SH-SY5Y (cell line): Measurements from ENCODE around the gene DNER.

Experiments used
- GATA2 ChIP-seq: IDR thresholded peaks from 2 replicates; pipeline ENCODE4 v1.6.1; 2011; ENCODE audit warnings: mild to moderate bottlenecking, low read depth, low read length
- GATA3 ChIP-seq: IDR thresholded peaks from 2 replicates; pipeline ENCODE4 v1.6.1; 2011; ENCODE audit warnings: low read depth, mild to moderate bottlenecking, low read length, moderate library complexity

Gene DNER

DNA sequence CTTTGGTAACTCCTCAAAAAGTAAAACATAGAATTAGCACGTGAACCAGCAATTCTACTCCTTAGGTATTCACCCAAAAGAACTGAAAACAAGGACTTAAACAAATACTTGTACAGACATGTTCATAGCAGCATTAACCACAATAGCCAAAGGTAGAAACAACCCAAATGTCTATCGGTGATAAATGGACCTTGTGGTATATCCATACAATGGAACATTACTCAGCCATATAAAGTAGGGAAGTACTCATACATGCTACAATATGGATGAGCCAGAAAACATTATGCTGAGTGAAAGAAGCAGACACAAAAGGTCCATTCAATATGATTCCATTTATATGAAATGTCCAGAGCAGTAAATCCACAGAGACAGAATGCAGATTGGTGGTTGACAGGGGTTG lies 182.8 kb downstream of the DNER start:
- no peak for TF ChIP-seq GATA3
- TF ChIP-seq GATA2 = no peak

DNA sequence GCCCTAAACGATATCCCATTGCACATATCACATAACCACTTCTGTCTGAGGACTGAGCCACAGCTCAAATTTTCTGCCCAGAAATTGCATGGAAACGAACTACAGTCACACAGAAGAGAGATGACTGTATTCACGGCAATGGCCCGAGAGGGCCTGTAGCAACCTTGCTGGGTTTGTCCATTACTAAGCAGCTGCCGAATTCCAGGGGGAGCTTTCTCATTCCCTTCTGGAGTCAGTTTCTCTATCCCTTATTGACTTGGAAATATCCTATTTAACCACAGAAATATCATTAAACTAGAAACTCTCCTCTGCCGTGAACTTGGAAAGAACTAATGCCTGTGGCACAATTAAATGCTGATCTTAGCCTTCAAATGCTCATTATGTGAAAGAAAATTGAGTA lies 183.9 kb downstream of the DNER start:
- TF ChIP-seq GATA3 (no peak), GATA2 (no peak)

DNA sequence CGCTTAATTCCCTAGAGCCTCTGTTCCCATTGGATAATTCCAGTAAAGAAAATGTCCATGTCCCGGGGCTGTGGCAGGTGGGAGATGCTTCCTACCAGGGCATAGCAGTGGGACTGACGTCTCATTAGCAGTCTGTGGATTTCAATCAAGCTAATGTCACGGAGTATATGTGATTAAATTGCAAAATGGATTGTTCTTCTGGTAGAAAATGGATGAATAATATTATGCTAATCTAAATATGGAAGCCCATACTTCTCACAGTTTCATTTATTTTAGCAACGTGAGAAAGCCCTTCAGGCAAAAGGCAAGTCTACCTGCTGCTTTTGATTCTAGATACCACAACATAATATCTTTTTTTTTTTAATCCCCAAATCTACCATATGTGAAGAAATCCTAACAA lies 185.5 kb downstream of the DNER start:
- TF ChIP-seq GATA3 (no peak), GATA2 (no peak)

DNA sequence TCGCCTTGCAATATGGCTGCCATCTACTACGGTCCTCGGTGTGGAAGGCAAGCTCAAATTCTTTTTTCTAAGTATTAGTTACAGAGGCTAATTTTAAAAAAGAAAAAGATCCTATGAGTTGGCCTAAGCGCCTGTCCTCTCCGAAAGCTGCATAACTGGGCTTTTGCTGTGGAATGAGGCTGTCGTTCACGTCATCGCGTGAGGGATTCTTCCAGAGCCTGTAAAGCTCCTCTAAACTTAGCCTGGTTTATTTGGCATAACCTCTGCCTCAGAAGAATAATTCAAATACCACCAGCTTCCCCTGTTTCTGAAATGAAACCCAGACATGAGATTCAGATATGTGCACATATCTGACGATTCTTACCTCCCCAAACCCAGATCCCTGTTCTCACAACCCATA lies 187.4 kb downstream of the DNER start:
- TF ChIP-seq GATA3 (no peak), GATA2 (no peak)

DNA sequence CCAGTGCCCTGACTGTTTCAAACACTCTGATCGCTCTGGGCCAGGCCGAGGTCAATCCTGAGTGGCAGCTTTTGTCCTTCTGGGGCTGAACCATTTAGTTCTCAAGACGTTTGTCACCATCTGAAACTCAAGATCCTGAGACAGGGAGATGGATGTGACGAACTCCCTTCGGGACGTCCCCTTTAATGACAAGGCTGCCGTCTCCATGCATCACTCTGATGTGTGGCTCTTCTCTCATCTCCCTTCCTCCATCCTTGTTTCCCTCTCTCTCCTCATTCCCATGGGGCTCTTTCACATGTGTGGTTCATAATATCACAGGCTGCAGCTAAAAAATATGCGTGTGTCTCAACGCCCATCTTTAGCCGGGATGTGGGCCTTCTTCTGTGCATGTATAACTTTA lies 189.6 kb downstream of the DNER start:
- TF ChIP-seq GATA3 = no peak
- TF ChIP-seq GATA2 = no peak

DNA sequence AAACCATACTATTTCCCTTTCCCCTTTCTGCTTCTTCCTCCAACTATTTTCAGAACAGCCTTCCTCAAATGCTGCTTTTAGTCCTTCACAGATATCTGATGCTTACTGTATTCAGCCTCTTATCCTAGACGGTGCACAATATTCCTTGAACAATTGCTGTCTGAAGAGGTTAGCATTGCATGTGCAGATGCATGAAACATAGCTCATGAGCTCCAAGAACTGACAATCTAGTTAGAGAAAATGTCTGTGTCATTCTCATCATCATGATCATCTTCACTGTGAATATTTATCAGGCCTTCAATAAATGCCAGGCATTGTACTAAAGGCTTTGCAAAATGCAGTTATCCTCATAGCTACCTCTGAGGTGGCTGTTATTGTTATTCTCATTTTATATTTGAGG lies 190.7 kb downstream of the DNER start:
- TF ChIP-seq GATA2 = no peak

DNA sequence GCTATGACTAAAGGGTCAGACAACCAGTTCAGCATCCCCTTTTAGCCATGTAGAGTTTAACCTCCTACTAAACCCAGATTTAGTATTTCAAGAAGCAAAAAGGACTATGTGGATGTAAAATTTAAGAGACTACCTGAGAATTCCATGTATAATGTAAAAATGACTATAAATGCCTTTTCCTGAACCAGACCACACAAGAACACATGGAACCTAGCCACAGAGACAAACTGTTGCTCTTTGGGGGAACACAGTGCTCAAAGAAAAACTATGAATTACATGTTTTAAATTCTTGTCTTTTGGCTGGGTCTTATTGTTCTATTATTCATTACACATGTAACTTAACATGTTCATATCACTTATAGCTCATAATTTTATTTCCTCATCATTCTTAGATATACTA lies 192.8 kb downstream of the DNER start:
- TF ChIP-seq GATA3 = no peak
- TF ChIP-seq GATA2 = no peak

DNA sequence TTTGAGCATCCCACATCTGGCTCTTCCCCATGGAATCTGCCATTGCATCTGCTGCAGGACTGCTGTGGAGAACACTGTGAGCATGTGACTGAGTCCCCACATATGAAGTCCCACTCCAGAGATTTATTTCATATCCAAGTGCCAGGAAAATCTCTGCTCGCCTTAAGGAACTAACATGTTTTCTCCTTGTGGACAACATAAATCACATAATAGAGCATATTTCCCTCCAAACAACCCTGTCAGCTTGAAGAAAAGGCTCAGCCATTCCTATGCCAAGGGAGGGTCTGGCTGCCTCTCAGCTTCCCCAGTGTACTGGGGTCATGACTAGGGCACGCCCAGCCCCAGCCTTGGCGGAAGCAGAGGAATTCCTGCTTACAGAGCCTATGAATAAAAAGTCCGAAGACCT lies 193.7 kb downstream of the DNER start:
- TF ChIP-seq GATA2 = no peak
- TF ChIP-seq GATA3 = no peak

DNA sequence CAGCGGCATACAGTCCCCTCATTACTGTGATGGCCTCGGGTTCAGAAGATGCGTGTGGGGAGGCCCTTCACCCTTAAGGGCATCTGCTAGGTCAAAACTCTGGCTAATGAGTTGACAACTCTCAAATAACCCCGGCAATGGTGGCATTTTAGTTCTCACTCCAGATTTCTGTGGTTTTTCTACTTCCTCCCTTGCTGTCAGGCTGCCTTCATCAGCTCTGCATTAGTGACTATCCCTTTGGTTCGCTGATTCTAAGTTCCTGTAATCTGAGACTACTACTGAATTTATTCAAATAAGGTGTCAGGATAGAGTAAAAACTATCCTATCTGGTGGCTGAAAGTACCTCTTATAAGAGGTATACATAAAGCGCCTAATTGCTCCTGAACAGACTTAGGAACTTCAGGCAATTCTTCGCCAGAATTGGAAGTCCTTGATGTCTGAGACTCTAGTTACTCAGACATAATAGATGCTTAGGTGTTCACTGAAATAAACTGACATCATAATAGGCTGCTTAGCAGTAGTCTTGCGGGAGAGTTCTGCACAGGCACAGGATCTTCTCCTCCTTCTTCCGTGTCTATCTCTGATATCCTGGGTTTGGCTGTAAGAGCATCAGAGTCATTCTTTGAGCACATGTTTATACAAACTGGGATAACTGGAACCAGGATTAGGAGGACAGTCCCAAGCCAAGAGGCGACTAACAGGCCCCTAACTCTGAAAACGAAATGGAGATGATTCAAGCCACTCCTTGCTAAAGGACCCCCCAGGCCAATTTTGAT lies 194.5 kb downstream of the DNER start:
- TF ChIP-seq GATA2 (no peak), GATA3 (no peak)

DNA sequence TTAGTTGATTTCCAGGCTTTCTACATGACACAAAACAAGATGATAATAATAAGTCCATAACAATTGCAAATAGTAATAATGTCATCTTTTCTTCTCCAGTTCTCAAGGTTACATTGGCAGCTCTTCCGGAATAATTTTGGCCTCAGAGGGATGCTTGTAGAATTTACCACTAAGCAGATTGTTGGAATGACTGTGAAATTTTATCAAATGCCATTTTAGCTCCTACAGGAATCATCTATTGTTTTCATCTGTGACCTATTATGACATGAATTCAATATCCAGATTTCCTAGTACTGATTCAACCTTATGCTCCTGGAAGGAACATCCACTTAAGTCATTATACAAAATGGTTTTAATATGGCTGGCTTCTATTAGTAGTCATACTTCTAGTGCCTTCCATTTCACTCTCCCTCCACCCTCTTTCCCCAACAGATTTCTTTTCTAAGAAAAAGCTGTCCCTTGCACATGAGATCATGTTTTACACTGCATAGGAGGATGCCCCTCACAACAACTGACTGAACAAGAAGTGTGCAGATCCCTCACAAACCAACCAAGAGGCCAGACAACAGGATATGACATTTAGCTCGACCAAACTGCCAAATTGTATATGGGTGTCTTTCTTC lies 200.0 kb downstream of the DNER start:
- TF ChIP-seq GATA2 = no peak
- no peak for TF ChIP-seq GATA3

DNA sequence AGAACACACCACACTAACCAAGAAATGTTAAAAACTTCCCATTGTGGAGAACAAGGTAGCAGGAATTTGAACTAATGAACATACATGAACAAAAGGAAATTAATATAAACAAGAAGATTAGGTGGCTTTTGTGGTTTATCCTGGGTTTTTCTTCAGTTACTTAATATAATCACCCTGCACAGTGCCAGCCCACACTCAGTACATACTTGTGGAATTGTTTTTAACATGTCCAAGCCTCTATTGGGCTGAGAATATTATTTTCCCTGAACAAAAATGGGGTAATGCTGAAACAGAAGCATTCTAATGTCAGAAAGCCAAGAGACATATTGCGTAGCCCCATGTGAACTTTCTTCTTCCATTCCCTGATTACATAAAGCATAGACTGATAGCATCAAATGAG lies 202.8 kb downstream of the DNER start:
- no peak for TF ChIP-seq GATA3
- TF ChIP-seq GATA2 = no peak

DNA sequence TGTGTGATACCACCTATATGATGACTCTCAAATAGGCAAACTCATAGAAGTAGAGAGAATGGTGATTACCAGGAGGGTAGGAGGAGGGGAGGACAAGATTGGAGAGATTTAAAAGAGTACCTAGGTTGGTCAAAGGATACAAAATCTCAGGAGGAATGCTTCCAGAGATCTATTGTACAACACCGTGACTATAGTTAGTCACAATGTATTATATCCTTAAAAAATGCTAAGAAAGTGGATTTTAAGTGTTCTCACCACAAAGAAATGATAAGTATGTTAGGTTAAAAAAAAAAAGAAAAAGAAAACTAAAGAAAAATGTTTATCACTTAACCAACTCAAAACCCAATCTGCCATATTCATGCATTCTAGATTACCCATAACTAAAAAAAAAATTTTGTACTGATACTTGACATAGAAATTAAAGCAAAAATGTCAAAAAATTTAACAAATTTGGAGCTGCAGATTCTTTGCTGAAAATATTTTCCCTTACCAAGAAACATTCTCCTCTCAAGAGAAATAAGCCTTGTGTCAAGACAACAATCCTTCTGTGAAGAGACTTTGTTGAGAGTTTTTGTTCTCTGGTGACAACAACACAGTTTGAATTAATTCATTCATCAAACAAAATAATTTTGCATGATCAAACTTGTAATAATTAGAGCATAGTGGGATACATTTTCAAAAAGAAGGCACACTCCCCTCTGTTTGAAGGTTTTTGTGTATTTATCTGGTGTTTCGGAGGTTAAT lies 213.1 kb downstream of the DNER start:
- no peak for TF ChIP-seq GATA3

DNA sequence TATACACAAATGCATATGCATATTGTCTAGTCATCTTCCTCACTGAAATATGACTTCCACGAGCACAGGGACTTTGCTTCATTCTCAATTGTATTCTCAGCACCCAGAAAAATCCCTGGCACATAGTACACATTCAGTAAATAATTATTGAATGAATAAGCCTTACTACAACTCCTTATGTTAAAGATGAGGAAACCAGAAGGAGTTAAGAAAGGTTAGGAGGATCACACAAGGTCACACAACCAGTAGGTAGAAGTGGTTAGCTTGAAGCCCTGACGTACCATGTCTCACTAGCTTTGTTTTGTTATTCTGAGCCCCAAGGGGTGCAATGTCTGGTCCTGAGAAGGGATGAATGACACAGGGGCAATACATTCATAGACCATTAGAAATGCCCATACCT lies 222.3 kb downstream of the DNER start:
- TF ChIP-seq GATA3 (no peak), GATA2 (no peak)

DNA sequence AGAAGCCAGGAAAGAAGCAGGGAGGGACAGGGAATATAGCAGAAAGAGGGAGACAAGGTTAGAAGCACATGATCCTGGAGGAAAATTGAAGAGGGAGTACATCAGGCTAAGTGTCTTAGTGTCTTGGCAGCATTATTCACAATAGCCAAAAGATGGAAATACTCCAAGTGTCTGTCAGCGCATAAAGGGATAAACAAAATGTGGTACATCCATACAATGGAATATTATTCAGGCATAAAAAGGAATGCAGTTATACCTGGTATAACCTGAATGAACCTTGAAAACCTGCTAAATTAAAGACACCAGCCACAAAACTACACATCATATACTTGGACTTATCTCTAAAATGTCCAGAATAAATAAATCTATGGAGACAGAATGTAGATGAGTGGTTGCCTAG lies 224.2 kb downstream of the DNER start:
- TF ChIP-seq GATA2 (no peak), GATA3 (no peak)

DNA sequence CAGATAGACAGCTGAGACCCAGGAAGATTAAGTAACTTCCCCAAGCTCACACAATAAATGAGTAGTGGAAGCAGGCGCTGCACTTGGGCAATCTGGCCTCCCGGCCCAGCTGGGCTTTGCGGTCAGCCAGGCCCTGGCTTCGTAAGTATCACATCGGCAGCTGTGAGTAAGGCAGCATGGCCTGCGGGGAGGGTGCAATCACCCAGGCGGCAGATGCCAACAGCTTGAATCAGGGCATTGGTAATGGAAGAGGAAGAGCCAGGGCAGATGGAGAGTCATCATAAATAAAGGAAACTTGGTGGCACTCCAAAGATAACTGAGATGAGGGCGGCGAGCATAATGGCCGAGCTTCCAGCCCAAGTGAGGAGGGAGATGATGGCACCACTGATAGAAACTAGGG lies 225.3 kb downstream of the DNER start:
- no peak for TF ChIP-seq GATA2
- TF ChIP-seq GATA3 = no peak
